Spleen (tissue), 7 donors: ENCODE results near the gene HGFAC.

Experiments used
- CTCF ChIP-seq, 11 experiments: fragments of 200-600 bp in 7 of 11; fragments of 450-650 bp in 4 of 11; sonication (generic) in 4 of 11; IDR thresholded peaks in 8 of 11; conservative IDR thresholded peaks in 3 of 11; 1 replicate in 7 of 11; 2 replicates in 4 of 11; pipeline versions ENCODE4 v1.4.0 to v1.8.0; 2016 to 2021; ENCODE audit warnings: antibody characterized with exemption in 11 of 11, inconsistent platforms in 4 of 11, mild to moderate bottlenecking in 1 of 11
- POLR2A ChIP-seq, 3 donors: fragments of 450-650 bp; IDR thresholded peaks; one replicate each; pipeline ENCODE4 v1.5.1; 2017; ENCODE audit warnings: antibody characterized with exemption in 3 of 3, mild to moderate bottlenecking in 1 of 3
- POLR2AphosphoS5 ChIP-seq, 3 donors: sonication (generic); formaldehyde crosslinking; IDR thresholded peaks; one replicate each; pipeline ENCODE4 v1.5.1; 2017; ENCODE audit warnings: antibody characterized with exemption in 3 of 3
- donor health status: DM: no; HTN: no; CAD: no; lungs with moderate emphysema.
- donor health status: DM: no; HTN: no; CAD: no.
- donor health status: DM: no; HTN: no; CAD: no.

GRCh38 chr4:3485011-3485791 lies 43.4 kb downstream of the HGFAC start:
- TF ChIP-seq CTCF (IDR thresholded peaks at IDR 0.05 in 8 of 11, conservative IDR thresholded peaks at IDR 0.05 in 3 of 11) = no peak
- no peak for TF ChIP-seq POLR2A (IDR thresholded peaks at IDR 0.05)
- peak in 2 of 3 donors; percentile 24 to 51 for TF ChIP-seq POLR2AphosphoS5 (IDR thresholded peaks at IDR 0.05)
